HG02623 (cell line): ENCODE results near the gene CARNS1.

Experiments used
- ATAC-seq: cut with Tn5 transposase; IDR thresholded peaks from one replicate; pipeline ENCODE4 v1.9.1; 2021; ENCODE audit warnings: moderate library complexity; ENCODE audit not compliant: unreplicated experiment

Gene CARNS1

GRCh38 chr11:67375320-67376055 is 40.0 kb upstream of the CARNS1 start:
- ATAC-seq, result no peak

DNA sequence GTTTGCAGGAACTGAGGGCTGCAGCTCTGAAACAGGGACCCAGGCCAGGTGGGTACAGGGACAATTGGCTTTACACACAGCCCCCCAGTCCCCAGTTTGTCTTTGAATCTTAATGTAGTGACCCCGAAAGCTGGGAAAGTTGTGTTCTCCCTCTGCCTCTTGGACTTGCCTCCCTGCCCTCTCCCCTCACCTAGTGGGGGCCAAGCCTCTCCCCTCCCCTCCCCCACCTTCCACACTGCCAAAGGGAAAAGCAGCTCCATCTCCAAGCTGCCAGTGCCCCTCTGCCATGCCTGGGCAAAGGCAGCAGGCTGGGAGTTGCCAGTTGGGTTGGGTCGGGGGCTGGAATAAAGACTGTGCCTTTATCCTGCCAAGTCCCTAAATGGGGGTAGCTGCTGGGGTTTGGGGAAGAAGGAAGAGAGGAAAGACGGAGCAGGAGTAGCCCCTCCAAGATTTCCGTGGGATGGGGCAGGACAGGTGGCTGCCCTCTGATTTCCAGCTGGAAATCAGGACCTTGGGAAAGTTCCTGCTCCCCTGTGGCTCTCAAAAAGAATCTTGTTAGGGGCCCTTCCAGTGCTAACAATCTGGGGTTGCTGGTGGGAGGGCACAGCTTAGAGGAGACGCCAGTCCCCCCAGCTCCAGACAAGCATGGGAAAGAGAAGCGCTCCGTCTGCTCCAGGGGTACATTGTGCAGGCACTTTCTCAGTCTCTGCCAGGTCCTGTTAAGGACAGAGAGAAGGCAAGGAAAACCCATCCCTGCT is 39.2 kb upstream of the CARNS1 start:
- no peak for ATAC-seq

DNA sequence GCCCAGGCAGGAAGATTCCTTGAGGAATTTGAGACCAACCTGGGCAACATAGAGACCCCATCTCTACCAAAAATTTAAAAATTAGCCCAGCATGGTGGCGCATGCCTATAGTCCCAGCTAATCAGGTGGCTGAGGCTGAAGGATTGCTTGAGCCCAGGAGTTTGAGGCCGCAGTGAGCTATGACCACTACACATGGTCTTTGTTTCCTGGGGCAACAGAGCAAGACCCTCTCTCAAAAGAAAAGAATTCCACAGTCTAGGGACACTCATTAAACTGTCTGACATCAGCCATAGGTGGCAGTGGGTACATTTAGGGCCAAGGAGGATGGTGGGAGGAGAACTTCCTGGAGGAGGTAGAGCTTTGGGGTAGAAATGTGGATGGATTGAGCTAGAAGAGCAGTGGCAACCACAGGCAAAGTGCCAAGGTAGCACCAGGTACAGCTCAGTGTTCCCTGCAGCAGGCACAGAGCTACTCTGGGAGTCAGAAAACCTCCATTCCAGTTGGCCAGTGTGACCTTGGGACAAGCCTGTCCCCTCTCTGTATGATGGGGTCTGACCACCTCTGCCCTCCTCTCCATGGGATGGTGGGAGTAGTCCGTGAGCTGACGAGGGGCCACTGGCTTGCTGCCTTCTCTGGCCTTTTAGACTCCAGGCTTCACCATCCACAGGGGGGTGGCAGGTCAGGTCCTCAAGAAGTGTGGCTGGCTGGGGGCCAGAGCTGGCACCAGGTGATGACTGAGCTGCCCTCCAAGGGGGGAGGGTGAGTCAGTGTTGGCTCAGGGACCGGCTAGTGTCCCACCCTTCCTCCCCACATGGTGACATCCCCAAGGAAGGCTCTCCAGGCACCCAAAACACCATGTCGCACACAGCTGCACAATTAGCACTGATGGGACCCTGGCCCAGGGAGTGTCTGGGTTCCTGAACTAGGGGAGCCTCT is 38.3 kb upstream of the CARNS1 start:
- no peak for ATAC-seq

GRCh38 chr11:67378544-67378943 is 36.9 kb upstream of the CARNS1 start:
- no peak for ATAC-seq

DNA sequence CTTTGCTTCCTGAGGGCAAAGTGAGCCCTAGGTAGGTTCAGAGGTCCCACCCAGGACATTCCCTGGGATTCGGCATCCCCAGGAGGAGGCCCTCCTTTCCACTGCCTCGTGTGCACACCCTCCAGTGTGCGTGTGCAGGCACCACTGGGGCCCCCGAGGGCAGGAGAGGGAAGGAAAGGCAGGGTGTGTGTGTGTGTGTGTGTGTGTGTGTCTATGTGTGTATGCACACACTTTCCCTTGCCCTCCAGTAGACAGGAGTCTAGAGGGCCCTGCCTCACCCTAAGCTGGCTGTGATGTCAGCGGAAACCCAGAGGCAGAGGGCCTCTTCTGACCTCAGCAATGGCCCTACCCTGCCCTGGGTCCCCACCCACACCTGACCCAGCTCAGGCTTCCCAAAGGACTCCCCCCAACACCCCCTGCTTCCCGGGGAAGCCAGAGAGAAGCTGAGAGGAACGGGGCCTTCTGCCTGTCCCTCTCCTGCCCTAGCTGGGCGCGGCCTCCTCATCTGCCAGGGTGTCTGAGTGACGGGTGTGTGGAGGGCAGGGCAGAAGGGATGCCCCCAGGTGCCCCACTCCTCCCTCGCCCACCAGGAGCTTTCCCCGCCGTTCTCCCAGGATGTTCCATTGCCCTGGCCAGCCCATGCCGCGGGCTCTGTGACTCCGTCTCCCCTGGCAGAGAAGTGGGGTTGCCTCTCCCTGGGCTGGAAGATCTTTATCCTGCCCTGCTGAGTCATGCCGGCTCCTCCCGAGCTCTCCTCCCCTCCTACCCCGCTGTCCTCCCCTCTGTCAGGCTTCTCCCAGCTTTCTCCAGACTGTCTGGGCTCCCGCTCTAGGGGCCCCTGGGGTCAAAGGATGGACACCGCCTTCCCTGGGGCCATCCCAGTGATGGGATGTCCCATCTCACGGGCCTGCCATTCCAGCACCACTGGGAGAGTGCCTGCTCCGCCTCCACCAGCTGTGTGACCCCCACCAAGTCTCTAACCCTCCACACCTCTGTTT is 36.1 kb upstream of the CARNS1 start:
- ATAC-seq, result no peak

- no peak for ATAC-seq
Observed at GRCh38 chr11:67381244-67381972, 34.1 kb upstream of the CARNS1 start.

DNA sequence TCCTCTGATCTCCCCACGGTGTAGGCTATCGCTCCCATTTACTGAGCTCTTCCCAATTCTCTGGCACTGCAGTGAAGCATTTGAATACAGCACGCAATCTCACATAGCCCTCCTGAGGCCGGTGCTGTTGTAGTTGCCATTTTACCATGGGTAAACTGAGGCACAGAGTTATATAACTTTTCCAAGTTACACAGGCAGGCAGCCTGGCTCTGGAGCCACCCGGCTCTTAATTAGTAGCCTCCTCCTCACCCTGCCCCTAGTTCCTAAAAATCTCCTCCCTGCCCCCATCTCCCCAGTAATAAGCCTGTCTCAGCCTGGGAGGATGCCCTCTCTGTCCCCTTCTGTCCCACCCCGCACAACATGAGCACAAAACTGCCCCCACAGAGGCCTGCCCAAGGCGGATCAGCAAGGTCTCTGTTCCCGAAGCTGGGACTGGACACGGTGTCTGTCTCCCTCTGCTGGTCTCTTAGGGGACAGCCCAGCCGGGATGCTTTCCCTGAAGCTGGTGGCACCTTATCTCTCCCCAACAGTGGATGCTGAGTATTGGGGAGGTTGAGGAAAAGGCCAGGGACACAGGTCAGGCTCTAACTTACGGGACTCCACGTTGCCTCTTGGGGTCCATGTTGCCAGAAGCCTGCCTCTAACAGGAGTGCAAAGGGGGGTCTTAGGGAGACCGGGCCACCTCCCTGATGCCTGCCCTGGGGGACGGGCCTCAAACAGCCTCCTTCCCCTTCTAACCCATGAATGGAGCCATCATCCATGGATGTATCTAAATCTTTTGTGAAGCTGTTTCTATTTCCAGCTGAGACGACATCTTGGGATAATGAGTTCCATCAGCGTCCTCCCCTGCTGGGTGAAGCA is 33.0 kb upstream of the CARNS1 start:
- ATAC-seq, result no peak

GRCh38 chr11:67384851-67385366 is 30.6 kb upstream of the CARNS1 start:
- no peak for ATAC-seq

DNA sequence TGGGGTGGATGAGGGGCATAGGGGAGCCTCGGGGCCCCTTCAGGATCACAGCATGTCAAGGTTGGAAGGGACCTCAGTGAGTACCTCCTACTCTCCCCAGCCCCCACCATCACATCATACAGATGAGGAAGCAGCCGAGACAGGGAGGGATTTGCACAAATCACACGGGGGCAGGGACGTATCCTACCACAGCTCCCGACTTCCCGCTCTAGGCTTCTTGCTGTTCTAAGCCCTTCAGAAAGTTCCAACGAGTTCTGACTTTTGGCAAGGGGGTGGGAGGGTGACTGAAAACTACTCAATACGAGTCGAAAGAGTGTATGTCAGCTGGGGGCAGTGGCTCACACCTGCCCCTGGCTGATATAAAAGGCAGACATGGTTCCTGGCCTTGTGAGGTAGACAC is 28.4 kb upstream of the CARNS1 start:
- ATAC-seq, result no peak

- ATAC-seq, result no peak
Observed at GRCh38 chr11:67387518-67387917, 28.0 kb upstream of the CARNS1 start.

- no peak for ATAC-seq
Observed at GRCh38 chr11:67389477-67389876, 26.0 kb upstream of the CARNS1 start.

DNA sequence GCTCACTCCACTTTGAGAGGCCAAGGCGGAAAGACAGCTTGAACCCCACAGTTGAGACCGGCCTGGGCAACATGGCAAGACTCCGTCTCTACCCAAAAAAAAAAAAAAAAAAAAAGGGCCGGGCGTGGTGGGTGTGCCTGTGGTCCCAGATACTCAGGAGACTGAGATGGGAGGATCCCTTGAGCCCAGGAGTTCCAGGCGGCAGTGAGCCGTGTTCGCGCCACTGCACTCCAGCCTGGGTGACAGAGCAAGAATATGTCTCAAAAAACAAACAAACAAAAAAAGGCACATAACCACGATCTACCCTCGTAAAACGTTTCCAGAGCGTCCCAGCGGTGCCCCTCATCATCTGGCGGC is 24.6 kb upstream of the CARNS1 start:
- no peak for ATAC-seq

- ATAC-seq, result peak; percentile 54
Observed at GRCh38 chr11:67391304-67392182, 23.9 kb upstream of the CARNS1 start, which contains the start of gene RAD9A. Gene RAD9A, plus strand, starts transcription at chr11:67391986. Its CDS starts 59 bp downstream, at chr11:67392045.

GRCh38 chr11:67392183-67392715 is 23.2 kb upstream of the CARNS1 start:
- no peak for ATAC-seq

DNA sequence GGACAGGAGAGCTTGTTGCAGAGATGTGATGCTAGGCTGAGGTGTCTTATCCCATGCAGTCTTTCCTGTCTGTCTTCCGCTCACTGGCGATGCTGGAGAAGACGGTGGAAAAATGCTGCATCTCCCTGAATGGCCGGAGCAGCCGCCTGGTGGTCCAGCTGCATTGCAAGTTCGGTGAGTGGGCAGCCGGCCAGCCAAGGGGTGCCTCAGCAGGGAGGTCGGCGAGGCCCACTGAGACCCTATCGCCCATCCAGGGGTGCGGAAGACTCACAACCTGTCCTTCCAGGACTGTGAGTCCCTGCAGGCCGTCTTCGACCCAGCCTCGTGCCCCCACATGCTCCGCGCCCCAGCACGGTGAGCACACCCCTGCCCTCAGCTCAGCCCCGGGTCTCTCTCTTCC is 22.0 kb upstream of the CARNS1 start:
- ATAC-seq, result no peak

GRCh38 chr11:67393990-67394389 is 21.5 kb upstream of the CARNS1 start:
- no peak for ATAC-seq
